SKM-1 (cell line): ENCODE results near the gene SLC12A7.

Source experiments
- DNase-seq: peaks from one replicate; lab custom pipeline; 2025; ENCODE audit not compliant: unreplicated experiment; lab: John Stamatoyannopoulos, UW

SLC12A7 gene

GRCh38 chr5:1038417-1039209, 73.2 kb downstream of the SLC12A7 start:
- DNase-seq: no peak

- no peak for DNase-seq
Measured at GRCh38 chr5:1037671-1038416, 74.0 kb downstream of the SLC12A7 start.

GRCh38 chr5:1037123-1037670, 74.7 kb downstream of the SLC12A7 start:
- DNase-seq: no peak

- no peak for DNase-seq
Measured at GRCh38 chr5:1036504-1037122, 75.2 kb downstream of the SLC12A7 start.

GRCh38 chr5:1035421-1036405, 76.2 kb downstream of the SLC12A7 start:
- no peak for DNase-seq

GRCh38 chr5:1034986-1035385, 76.9 kb downstream of the SLC12A7 start:
- no peak for DNase-seq

GRCh38 chr5:1034421-1034905, 77.4 kb downstream of the SLC12A7 start:
- DNase-seq: no peak

GRCh38 chr5:1033606-1034420, 78.0 kb downstream of the SLC12A7 start:
- DNase-seq: no peak

GRCh38 chr5:1033178-1033577, 78.7 kb downstream of the SLC12A7 start:
- DNase-seq: no peak

- DNase-seq: no peak
Measured at GRCh38 chr5:1032551-1033027, 79.3 kb downstream of the SLC12A7 start.

- DNase-seq: no peak
Measured at GRCh38 chr5:1032011-1032410, 79.9 kb downstream of the SLC12A7 start.

- no peak for DNase-seq
Measured at GRCh38 chr5:1031306-1031959, 80.4 kb downstream of the SLC12A7 start.

GRCh38 chr5:1030801-1031271, 81.0 kb downstream of the SLC12A7 start:
- no peak for DNase-seq

- no peak for DNase-seq
Measured at GRCh38 chr5:1029945-1030625, 81.8 kb downstream of the SLC12A7 start.

- DNase-seq: no peak
Measured at GRCh38 chr5:1029282-1029944, 82.5 kb downstream of the SLC12A7 start.

- no peak for DNase-seq
Measured at GRCh38 chr5:1028481-1029281, 83.2 kb downstream of the SLC12A7 start.
